Midbrain (tissue), 1 donor: ENCODE results near the gene TUBGCP3.
A peak's percentile ranks its signal among the peaks of the same experiment; 100 is the strongest.

Experiments used
- DNase-seq: peaks from one replicate; lab custom pipeline; 2025; lab: John Stamatoyannopoulos, UW

TUBGCP3 gene

DNA sequence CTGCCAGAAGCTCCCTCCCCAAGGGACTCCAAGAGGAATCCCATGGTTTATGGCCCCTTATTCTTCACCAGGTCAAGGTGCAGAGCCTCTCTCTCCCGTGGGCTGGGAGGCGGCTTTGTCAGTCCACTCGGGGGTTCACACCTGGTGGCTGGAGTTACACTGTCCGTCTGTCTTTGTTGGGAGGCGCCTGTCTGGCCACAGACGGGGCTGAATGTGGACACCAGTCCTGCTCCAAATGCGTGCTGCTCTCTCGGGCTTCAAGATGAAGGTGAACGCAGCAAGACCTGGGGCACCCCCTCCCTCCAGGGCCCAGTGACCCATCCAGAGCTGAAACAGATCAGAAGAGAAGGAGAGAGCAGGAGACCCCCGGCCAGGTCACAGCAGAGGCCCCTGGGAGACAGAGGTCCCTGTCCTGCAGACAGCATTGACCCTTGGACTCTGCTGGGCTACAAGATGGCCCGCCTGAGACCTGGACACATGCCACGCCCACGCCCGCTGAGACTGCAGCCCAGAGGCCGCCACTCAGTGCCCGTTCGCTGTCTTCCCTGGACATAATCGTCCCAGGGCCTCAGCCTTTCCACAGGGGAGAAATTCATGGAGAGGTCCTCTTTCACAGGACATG, 29.9 kb upstream of the TUBGCP3 start:
- no peak for DNase-seq

- peak; percentile 0 for DNase-seq
Observed at GRCh38 chr13:112616586-112617362, 28.8 kb upstream of the TUBGCP3 start.

DNA sequence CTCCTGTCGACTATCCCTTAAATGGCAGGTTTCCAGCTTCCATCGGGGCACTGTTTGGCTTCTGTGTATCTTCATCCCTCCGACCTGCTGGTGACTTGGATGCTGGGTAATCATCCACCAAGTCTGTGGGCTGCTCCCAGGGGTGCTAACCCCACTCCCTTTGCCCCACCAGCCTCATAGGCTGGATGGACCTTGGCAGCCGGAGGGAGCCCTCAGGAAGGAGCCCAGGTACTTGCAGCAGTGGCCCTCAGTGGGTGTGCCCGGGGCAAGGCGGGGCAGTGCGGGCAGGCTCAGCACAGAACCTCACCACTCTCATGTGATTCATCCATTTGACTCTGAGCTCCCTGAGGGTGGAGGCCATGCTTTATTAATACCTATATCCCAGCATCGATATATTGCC, 27.4 kb upstream of the TUBGCP3 start:
- no peak for DNase-seq

DNA sequence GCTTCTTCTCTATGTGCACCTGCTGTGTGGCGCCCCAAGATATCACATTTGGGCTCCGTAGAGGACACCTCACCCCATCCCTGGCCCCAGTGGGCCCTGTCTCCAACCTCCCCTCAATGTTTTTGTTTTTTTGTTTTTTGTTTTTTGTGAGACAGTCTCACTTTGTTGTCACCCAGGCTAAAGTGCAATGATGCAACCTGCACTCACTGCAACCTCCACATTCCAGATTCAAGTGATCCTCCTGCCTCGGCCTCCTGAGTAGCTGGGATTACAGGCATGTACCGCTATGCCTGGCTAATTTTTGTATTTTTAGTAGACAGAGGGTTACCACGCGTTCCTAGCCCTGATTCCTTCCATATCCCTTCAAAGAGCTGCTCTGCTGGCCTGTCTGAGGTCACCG, 26.9 kb upstream of the TUBGCP3 start:
- DNase-seq: no peak

DNA sequence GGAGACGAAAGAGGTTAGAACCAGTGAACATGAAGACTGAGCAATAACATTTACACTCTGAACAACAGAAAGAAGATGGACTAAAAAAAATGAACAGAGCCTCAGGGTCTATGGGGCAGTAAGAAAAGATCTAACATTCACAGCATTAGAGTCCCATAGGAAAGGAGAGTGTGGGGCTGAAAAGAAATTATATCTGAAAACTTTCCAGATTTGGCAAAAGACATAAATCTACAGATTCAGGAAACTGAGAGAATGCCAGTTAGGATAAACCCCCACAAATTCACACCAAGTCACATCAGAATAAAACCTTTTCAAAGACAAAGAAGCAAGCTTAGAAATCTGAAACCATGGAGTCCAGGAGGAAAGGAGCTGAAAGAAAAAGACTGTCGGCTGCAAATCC, 20.3 kb upstream of the TUBGCP3 start:
- DNase-seq: no peak

DNA sequence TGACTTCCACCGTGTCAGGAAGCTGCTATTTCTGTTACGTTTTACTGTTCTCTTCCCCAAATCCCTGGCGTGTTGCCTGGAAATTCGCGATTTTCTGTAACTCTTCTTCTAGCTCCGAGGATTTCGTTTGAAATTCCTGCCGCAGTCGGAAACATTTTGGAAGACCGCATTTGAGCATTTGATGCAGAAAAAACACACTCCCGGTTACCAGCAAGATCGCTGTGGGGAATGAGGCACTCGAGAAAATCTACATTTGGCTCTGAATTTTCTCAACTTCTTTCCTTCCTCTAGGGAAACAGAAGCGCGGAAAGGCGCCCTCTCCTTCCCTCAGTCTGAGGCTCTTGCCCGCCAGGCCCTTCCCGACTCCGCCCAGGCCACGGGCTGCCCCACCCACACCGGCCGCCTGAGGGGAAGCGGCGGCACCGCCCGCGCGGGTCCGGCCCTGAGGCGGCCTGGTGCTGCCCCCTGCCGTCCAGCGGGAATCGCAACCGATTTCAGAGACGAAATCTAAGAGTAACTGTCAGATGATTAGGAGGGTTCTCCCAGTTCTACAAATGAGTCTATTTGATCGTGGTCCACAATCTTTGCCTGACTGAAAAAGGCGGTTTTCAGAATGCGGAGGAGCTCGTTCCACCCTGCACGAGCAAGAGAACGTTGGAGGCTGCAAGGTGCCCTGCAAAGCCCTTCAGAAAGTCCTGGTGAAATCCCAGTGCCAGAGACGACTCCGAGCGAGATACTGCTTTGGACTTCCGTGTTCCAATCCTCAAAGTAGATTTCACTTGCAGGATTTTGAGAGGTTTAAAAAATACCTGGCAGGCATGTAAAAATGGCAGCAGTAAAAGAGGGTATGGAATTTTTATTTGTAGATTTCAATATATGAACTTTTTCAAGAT, 18.4 kb upstream of the TUBGCP3 start:
- DNase-seq: peak; percentile 91

GRCh38 chr13:112605531-112605990, 17.6 kb upstream of the TUBGCP3 start:
- DNase-seq: no peak

DNA sequence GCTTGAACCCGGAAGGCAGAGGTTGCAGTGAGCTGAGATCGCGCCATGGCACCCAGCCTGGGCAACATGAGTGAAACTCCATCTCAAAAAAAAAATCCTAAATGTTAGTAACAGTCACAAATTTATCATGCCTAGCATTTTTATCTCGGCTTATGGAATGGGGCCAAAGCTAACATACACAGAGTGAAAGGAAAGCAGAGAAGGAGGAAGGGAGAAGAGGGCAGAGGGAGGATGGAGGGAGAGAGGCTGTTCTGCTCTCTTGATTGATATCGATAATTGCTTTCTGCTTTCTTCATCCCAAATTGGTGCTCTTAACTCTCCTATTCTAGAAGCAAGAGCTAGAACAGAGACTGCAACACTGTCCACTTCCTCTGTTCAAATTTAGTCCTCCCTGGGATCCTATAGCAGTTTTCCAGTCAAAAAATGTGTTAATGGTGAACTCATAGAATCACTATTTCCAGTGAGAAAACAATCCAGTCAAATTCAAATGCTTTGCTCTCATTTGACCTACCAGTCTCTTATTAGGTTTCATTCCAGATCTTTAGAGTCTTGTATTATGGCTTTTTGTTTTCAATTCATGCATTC, 15.8 kb upstream of the TUBGCP3 start:
- DNase-seq: no peak

DNA sequence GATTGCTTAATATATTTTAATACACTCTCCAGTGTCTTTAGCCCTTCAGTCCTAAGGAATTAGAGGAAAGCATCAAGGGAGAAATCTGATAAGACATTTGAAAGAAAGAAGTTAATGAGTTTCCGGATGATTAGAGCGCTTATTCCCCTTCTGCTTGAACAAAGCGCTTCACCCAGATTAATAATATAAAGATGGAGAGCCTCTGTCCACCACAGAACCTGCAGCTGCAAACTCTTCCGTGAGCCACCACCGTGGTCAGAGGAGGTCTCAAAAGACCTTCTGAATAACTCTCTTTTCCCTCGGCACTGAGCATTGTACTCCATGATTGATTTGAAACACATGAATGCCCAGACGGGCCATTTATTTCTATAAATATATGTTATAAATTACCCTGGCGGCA, 14.2 kb upstream of the TUBGCP3 start:
- no peak for DNase-seq

GRCh38 chr13:112601371-112601770, 13.4 kb upstream of the TUBGCP3 start:
- no peak for DNase-seq

DNA sequence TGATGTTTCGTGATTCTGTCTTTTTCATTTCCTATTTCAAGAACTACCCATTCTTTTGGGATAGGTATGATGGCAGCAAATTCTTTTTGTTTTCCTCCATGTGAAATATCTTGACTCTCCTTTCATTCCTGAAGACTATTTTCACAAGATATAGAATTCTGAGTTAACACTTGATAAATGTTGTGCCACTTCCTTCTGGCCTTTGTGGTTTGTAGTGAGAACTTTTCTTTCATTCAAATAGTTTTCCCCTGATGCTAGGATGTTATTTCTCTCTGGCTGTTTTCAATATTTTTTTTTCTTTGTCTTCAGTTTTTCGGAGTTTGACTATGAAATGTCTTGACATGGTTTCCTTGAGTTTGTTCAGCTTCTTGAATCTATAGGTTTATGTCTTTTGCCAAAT, 8.3 kb upstream of the TUBGCP3 start:
- no peak for DNase-seq

- DNase-seq: no peak
Observed at GRCh38 chr13:112592647-112593046, 4.7 kb upstream of the TUBGCP3 start.

GRCh38 chr13:112592181-112592580, 4.2 kb upstream of the TUBGCP3 start:
- no peak for DNase-seq

DNA sequence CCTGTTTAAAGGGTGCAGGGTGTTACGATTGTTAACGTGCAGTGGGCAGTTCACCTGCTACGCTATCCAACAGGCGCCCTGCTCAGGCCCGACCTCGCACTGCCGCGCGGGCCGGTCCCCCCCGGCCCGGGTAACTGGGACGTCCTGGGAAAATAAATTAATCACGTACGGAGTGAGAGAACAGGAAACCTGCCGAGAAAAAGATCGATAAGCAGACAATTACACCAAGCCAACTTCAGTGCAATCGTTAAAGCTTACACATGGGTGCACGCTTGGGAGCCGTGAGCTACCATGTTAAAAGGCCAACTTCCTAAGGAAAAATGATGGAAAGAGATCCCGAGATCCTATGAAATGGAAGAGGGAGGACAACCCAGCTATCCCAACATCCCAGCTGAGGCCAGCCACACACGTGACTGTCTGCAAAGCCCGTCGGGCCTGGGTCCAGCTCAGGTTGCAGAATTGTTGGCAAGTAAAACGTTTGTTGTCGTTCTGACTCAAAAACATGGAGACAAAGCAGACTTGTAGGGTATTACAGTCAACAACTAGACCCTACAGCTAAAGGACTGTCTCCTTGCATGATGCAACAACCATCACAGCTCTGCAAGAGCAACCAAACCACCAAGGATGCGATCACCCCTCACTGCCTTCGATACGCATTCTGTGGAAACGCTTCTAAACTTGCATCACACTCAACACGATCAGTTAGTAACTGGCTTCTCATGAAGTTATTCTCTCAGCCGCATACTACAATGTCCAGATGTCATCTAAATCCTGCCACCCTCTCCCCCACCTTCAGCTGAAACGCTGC, 741 bp upstream of the TUBGCP3 start:
- DNase-seq: no peak

DNA sequence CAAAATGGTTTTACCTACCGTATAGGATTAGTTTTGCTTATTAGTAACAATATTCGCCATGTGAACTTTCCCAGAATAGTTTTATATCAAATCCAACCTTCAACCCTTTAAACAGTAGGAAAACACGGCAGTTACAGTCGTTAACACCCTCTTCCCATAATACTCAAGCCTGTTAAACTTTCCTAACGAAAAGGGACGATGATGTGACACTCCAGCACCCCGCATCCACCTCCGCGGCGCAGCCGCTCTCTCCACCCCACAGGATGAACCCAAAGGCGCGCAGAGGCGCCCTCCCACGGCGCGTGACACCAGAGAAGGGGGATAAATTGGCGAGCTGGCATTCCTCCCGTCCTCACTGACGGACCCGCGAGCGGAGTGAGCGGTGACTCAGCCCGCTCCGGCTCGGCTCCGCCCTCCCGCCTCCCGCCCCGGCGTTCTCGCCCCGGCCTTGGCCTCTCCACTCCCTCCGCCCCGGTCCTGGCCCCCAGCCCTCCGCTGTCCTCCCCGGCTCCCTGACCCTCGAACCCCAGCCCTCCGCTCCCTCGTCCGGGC, 665 bp downstream of the TUBGCP3 start:
- DNase-seq: peak; percentile 54

DNA sequence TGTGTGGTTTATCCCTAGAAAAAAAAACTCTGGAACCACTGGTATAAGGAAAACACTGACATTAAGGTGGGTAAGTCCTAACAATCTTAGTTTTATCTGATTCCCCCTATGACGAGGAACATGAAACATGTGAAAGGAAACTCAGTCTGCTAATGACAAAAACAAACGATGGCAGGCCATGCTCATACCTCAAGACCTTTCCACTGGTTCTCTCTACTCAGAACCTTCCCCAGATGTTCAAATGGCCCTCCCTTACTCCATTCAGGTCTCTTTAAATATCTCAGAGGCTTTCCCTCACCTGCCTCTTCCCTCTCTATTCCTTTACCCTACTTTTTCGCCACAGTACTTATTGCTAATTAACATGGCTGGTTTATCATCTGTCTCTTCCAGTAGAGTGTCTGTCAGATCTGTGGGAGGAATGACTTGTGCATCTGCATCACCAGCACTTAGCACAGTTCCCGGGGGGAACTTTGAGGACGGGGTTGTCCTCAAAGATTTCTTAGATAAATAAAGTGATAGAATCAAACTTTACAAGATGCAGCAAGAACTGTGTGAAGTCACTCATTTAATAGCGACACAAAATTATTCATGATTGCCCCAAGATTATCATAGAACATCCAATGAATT, 1.5 kb downstream of the TUBGCP3 start:
- DNase-seq: no peak

GRCh38 chr13:112583592-112584277, 4.2 kb downstream of the TUBGCP3 start:
- peak; percentile 25 for DNase-seq

DNA sequence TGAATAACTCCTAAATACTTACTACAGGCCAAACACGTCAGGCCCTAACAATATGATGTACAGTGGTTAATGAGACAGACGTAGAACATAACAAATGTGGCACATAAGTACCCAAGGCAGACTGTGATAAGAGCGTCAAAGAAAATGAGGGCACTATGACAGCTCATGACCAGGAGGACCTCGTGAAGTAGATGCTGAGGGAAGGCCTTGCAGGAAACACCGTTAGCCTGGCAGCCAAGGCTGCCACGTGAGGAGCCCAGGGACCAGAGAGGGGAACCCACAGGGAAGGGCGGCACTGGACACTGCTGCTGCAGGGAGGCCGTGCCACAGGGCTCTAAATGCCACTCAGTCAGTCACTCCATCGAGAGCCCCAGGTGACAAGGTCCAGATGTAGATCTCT, 5.7 kb downstream of the TUBGCP3 start:
- no peak for DNase-seq

DNA sequence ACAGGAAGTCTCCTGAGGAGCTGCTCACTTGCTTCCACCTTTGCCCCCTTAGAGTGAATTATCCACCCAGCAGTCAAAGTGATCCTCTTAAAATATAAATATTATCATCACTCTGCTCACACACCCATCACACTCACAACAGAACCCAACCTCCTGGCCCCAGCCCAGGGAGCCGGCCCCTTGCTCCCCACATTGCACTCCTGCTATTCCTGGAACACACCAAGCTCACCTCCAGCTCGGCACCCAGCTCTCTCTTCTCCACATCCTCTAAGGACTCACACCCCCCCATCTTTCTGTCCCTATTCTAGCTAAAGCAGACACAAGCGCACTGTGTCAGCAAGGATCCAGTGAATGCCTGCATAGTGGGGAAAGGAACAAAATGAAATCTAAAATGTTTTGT, 7.0 kb downstream of the TUBGCP3 start:
- DNase-seq: no peak

- no peak for DNase-seq
Observed at GRCh38 chr13:112580211-112580610, 7.7 kb downstream of the TUBGCP3 start.
